Measurements from ENCODE around the gene LDLRAP1.
A peak's percentile ranks its signal among the peaks of the same experiment; 100 is the strongest.
"Not testable (repeated sequence)": the region's sequence is repeated elsewhere in the genome, so short reads cannot be mapped to it uniquely, and the experiment has no call there.

The LDLRAP1 gene

DNA sequence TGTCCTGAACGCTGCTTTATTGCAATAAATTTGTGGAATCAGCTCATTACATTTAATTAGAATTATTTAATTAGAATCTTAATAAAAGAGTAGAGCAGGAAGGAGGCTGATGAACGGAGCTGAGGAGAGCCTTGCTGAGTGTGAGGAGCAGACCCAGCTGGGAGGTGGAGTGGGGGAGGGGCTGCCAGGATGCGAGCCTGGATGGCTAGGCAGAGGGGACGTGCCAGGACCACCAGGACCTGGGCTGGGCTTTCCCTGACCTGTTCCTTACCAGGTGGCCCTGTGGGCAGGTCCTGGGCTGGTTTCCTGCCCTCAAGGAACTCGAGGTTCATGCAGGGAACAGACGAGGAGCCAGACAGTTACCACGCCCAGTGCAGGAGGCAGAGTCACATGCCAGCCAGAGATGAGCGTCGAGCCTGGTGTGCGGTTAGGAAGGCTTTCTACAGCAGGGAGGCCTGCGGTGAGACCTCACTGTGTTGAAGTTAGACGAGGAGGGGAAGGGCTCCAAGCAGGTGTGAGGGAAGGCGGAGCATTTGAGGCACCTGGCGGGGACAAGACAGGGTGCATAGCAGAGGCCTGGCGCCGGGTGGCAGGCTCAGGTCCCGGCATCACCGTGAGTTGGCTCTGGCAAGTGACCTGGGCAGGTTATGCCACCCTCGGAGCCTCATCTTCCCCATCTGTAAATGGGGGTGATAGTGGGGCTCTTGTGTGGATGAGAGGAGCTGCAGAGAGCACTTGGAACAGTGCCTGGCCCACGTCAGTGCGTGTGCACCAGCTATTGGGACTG, 33.9 kb downstream of the LDLRAP1 start:
- DNase-seq (ENCODE audit: low read depth in 2 of 2) = no peak

DNA sequence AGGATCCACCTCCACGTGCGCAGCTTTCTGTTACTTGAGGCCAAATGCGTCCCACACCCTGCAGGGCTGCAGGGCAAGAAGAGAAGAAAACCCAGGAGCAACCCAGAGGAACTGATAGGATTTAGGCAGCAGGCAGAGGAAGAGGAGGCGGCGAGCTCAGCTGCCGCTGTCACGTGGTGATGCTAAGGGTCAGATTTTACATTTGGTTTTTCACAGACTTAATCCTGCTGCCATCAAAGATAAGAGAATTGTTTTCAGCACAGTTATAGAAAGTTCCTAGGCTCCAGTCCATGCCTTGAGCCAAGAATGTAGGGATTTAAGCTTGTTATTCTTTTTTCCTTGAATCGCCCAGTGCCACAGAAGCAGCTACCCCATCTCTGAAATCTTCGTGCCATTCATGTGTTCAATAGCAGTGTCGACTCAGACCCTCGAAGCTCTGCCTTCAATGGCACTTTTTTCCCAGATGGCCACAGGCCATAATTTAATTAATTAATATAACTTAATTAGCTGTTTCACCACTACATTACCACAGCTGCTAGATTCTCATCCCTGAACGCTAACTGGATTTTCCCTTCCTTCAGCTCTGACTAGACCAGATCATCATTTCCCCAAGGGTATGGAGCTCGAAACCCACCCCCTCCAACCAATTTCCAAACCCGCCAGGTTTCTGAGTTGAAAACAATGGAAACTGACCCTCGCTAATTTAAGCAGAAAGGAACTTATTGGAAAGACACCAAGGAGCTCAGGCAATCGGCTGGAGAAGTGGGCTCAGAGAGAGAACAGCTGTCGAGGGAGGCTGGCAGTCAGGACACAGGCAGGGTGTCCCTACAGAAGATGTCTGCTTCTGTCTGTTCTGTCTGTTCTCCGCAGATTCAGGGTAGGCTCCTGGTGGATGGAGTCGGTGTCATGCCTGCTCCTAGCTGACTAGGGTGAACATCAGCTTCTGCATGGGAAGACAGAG, 36.2 kb downstream of the LDLRAP1 start:
- DNase-seq (ENCODE audit: low read depth in 2 of 2) = no peak

DNA sequence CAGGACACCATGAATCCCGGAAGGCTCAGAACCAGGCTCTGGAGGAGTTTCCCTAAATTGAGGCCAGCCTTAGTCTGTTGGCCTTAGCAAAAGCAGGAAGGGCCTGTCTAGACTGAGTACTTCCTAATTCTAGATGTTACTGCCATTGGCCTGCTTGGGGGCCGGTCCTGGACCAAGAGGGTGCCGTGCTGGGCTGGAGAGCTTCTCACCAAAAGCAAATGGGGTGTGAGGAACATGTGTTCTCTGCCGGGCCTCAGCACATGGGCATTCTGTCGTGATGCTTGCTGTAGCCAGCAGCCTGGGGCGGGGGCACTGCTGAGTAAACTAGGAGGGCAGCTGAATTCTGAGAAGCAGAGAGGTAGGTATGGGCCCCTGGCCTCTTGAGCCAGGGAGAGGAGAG, 37.5 kb downstream of the LDLRAP1 start:
- DNase-seq (ENCODE audit: low read depth in 2 of 2) = no peak

DNA sequence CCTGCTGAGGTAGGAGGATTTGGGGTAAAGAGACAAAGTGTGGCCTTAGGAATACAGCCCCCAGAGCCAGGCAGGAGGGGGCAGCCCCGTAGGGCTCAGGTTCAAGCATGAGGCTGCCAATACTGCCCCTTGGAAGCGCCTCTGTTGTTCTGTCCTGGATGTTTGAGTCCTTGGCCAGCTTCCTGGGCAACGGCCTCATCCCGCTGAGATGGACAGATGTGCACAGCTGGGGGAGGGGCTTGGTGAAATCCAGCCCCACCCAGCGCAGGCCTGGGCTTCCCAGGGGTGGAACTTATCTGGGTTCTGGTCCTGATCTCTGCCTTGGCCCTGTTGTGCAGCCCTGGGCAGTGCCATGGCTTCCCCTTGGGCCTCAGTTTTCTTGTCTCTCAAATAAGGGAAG, 38.4 kb downstream of the LDLRAP1 start:
- no peak for DNase-seq (ENCODE audit: low read depth in 2 of 2)

DNA sequence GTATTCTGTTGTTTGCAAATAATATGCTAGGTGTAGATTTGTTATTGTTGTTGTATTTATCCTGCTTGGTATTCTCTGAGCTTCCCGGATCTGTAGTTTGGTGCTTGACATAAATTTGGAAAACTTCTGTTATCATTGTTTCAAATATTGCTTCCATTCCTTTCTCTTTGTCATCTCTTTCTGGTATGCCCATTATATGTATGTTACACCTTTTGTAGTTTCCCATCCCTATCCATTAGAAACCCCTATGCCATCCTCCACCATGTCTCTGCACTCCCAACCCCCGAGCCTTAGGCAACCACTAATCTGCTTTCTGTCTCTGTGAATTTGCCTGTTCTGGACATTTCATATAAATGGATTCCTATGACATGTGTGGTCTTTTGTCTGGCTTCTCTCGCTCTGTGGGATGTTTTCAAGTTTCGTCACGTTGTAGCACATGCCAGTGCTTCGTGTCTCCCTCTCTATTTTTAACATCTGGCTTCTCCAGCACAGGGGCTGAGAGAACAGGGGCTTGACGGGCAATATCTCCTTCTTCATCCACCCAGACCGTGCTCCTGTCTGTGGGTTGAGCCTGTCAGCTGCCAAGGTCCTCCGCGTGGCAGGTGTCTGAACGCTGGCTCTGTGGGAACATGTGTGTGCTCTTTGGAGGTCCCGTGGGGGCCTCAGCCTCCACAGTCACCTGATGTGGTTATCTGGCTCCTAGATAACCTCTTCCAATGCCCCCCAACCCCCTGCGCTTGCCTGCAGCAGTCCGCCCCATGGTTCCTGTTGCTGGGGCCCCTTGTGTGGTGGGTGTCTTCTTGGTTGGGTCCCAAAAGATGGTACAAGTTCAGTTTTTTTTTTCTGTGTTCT, 40.3 kb downstream of the LDLRAP1 start:
- DNase-seq (ENCODE audit: low read depth in 2 of 2) = no peak

DNA sequence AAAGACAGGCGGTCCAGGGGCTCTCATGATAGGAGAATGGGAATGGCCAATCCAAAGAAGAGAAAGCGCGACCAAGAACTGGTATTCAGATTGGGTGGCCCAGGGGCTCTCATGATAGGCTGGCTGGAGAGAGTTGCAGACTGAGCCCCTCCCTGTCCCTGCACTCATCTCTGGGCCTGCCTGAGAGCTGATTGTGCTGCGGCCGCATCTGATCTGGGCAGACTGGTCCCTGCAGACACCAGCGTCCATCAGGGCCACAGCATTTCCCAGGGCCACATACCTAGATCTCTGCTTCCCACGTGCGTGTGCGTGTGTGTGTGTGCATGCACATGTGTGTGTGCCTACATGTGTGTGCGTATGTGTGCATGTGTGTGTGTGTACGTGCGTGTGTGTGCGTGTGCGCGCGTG, 42.8 kb downstream of the LDLRAP1 start:
- DNase-seq (ENCODE audit: low read depth in 2 of 2) = no peak

DNA sequence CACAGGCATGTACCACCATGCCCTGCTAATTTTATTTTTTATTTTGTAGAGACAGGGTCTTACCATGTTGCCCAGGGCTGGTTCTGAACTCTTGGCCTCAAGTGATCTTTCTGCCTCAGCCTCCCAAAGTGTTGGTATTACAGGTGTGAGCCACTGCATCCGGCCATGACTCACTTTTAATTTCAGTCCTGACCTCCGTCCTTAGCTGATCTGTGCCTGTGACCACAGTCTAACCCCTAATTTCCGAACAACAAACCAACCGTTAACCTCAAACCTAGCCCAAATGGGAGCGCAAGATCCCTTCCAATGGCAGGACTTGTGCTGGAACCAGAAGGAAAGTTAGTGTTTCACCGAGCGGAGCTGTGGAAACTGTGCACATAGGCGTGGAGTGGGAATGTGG, 43.9 kb downstream of the LDLRAP1 start:
- no peak for DNase-seq (ENCODE audit: low read depth in 2 of 2)

DNA sequence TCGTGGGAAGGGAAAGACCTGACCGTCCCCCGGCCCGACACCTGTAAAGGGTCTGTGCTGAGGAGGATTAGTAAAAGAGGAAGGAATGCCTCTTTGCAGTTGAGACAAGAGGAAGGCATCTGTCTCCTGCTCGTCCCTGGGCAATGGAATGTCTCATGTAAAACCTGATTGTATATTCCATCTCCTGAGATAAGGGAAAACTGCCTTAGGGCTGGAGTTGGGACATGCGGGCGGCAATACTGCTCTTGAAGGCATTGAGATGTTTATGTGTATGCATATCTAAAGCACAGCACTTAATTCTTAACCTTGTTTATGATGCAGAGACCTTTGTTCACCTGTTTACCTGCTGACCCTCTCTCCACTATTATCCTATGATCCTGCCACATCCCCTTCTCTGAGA, 44.8 kb downstream of the LDLRAP1 start:
- DNase-seq (ENCODE audit: low read depth in 2 of 2) = not testable (repeated sequence)

DNA sequence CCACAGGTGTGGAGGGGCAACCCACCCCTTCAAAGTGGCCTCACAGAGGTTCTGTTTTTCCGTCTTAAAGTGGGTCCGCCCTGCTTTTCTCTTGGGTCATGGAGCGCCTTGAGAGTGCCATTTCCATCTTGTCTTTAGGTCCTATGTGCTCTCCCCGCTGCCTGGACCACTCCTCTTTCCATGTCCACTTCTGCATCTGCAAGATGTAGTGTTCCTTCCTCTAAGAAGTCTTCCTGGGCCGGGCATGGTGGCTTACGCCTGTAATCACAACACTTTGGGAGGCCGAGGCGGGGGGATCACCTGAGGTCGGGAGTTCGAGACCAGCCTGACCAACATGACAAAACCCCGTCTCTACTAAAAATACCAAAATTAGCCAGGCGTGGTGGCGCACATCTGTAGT, 45.4 kb downstream of the LDLRAP1 start:
- DNase-seq (ENCODE audit: low read depth in 2 of 2) = not testable (repeated sequence)

DNA sequence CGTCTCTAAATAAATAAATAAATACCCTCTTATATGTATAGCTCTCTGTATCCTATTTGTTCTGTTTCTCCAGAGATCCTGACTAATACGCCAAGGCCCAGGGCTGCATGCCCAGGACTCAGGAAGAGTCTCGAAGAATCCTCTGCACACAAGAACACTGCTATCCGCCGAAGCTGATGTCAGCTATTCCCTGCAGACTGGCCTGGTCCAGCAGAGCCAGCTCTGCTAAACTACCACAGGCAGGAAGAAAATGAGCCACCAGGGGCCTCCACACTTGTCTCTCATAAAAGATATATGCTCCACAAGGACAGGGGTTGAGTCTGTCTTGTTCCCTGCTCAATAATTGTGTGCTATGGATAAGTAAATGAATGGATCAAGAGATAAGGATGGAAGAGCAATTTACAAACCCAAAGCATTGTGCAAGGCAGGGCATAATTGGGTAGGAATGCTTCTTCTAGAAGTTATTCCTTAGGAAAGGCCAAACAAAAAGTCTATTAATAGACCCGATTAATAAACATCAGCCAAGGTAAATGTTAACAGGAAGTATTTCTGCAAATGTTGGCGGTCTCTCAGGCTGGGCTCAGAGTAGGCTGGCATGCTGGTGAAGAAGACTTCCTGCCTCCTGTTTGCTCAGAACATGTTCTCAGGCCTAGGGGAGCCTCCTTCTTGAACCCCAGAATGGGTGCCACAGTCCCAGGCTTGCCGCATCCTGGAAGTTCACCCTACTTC, 46.9 kb downstream of the LDLRAP1 start:
- no peak for DNase-seq (ENCODE audit: low read depth in 2 of 2)

DNA sequence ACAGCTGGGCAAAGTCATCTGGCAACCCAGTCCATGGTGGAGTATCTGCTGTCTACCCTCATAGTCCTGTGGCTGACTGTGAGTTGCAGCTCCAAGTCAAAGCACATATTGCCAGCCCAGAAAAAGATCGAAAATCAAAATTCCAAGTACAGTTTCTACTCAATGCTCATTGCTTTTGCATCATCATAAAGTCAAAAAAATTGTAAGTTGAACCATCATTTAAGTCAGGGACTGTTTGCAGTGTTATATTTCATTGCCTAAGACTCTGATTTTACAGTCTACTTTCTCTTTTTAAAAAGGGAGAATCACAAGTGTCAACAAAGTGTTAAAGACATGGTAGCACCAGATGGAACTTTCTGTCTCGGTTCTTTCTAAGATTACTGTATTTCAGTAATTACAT, 50.5 kb downstream of the LDLRAP1 start:
- no peak for DNase-seq (ENCODE audit: low read depth in 2 of 2)

DNA sequence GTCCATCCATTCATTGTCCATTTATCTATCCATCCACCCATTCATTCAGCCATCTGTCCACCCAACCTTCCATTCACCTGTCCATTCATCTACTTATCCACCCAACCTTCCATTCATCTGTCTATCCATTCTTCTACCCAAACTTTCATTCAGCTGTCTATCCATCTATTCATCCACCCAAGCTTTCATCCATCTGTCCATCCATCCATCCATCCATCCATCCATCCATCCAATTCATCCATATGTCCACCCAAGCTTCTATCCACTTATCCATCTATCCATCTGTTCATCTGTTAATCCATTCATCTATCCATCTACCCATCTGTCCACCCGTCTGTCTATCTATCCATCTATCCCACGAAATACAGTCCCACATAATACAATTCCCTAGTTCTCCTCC, 51.6 kb downstream of the LDLRAP1 start:
- DNase-seq (ENCODE audit: low read depth in 2 of 2) = no peak

DNA sequence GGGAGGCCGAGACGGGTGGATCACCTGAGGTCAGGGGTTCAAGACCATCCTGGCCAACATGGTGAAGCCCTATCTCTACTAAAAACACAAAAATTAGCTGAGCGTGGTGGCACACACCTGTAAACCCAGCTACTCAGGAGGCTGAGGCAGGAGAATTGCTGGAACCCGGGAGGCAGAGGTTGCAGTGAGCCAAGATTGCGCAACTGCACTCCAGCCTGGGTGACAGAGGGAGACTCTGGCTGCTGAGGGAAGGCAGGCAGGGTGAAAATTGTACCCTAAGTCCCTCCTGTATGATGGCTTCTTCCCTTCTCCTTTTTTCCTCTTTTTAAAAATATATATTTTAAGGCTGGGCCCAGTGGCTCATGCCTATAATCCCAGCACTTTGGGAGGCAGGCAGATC, 53.2 kb downstream of the LDLRAP1 start:
- DNase-seq (ENCODE audit: low read depth in 2 of 2) = not testable (repeated sequence)

DNA sequence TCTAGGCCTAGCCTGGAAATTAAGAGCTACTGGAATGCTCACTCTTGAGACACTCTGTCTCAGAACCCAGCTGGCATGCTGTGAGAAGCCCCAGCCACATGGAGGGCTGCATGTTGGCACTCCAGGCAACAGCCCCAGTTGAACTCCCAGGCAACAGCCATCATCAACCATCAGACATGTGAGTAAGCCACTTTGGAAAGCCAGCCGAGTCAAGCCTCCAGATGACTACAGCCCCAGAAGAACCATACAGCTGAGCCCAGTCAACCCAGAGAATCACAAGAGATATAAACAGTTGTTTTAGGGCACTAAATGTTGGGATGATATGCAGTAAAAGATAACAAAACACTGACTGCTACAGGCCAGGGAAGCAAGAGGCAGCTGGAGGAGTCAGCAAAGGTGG, 55.5 kb downstream of the LDLRAP1 start:
- no peak for DNase-seq (ENCODE audit: low read depth in 2 of 2)

DNA sequence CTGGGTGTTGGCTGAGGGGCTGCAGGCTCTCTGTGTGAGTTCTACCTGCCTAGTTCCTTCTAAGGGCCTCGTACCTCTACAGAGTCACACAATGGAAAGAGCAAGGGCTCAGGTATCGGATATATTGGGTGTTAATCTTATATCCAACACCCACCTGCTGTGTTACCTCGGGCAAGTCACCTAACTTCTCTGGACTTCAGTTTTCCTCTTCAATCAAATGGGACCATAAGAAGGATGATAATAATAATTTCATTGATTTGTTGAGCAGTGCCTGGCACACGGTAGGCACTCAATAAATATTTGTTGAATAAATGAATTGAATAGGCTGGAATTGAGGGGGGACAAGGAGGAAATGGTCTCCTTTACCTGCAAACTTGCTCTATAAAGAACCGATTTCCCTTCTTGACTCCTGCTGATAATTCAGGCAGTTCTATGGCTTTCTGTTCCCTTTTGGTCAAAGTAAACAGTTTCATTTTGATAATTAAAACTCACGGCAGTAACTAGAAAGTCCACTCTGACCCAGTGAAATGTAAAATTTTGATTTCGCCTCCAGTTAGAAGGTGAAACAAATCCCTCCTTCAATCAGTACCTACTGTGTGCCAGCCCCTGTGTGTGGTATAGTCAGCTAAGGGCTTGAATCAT, 56.7 kb downstream of the LDLRAP1 start:
- DNase-seq (ENCODE audit: low read depth in 2 of 2) = no peak

DNA sequence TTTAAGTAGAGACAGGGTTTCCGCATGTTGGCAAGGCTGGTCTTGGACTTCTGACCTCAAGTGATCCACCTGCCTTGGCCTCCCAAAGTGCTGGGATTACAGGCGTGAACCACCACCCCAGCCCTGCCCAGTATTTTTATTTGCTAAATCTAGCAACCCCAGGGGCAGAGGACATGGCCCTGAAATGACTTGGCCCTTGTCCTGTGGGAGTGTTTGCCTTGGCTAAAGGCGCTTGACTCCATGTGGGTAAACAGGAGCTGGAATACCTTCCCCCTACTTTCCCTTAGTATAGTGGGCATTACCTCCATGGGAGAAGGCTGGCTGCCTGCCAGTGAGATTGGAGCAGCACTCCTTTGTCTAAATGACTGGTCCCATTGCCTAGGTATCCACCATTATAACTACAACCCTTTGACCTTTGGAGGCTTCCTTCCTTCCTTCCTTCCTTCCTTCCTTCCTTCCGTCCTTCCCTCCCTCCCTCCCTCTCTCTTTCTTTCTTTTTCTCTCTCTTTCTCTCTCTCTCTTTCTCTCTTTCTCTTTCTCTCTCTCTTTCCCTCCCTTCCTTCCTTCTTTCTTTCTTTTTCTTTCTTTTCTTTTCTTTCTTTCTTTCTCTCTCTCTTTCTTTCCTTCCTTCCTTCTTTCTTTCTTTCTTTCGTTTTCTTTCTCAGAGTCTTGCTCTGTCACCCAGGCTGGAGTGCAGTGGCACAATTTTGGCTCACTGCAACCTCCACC, 57.7 kb downstream of the LDLRAP1 start:
- not testable (repeated sequence) for DNase-seq (ENCODE audit: low read depth in 2 of 2)

DNA sequence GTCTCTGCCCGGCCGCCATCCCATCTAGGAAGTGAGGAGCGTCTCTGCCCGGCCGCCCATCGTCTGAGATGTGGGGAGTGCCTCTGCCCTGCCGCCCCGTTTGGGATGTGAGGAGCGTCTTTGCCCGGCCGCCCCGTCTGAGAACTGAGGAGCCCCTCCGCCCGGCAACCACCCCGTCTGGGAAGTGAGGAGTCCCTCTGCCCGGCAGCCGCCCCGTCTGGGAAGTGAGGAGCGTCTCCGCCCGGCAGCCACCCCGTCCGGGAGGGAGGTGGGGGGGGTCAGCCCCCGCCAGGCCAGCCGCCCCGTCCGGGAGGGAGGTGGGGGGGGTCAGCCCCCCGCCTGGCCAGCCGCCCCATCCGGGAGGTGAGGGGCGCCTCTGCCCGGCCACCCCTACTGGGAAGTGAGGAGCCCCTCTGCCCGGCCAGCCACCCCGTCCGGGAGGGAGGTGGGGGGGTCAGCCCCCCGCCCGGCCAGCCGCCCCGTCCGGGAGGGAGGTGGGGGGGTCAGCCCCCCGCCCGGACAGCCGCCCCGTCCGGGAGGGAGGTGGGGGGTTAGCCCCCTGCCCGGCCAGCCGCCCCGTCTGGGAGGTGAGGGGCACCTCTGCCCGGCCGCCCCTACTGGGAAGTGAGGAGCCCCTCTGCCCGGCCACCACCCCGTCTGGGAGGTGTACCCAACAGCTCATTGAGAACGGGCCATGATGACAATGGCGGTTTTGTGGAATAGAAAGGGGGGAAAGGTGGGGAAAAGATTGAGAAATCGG, 60.6 kb downstream of the LDLRAP1 start:
- DNase-seq (ENCODE audit: low read depth in 2 of 2) = not testable (repeated sequence)

DNA sequence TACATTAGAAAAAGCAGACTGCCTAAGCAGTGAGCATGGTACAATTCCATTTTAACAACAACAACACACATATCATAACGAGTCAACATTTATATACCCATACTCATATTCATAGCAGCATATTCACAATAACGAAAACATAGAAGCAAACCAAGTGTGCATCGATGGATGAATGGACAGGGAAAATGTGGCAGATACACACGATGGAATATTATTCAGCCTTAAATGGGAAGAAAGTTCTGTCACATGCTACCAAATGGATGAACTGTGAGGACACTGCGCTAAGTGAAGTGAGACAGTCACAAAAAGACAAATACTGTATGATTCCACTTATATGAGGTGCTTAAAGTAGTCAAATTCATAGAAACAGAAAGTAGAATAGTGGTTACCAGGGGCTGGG, 63.7 kb downstream of the LDLRAP1 start:
- no peak for DNase-seq (ENCODE audit: low read depth in 2 of 2)

DNA sequence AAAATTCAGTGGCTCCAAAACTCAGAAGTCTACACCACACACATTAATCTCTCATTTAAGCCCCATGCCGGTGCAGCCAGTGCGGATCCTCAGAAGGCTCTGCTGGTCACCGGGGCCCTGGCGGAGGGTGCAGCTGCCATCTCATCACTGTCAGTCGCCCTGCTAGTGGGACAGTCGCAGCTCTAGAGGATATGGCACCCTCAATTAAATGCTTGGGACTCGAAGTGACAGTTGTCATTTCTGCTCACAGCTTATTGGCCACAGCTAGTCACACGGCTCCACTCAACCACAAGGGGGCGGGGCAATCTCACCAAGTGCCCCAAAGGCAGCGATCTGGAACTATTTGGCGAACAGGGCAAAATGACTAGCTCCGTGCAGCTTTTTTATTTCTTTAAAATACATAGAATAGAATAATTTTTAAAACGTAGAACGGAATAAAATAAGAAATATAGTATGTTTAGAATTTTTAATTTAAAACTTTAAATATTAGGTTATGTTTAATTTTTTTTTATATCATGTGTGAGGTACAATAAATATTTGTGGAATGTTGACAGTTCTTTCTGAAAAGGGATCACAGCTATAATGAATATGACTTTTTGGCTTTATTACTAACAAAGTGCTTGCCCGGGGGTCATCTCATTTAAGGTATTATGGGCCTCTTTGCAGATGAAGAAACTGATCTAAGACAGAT, 65.2 kb downstream of the LDLRAP1 start:
- DNase-seq (ENCODE audit: low read depth in 2 of 2) = peak; percentile 84 to 89

Data from activated CD4-positive, alpha-beta T cell treated with anti-CD3 and anti-CD28 coated beads for 24 hours (primary cell).